Measurements from ENCODE around the gene DPPA5. TPM values are rescaled to one million over a fixed set of nuclear protein-coding genes. Genes with fewer than 3 reads are reported as not detected.

Gene DPPA5
- total and polyA plus RNA-seq, 2 donors (not counting 3 experiments of a cell fraction or from before 2014, with no cell fraction given): not detected

- Histone ChIP-seq H3K27me3 (ENCODE audit: control insufficient read depth in 2 of 2, insufficient read depth in 2 of 2, low read length in 2 of 2) (no peaks in the 10 kb centered on the region), H3K9me3 (replicated peaks; ENCODE audit: control insufficient read depth, insufficient read depth, low read length) (no peaks in the 10 kb centered on the region), H2AFZ (ENCODE audit: low read depth, low read length) (peak overlapping the region; percentile 100), H3K79me2 (ENCODE audit: control insufficient read depth, insufficient read depth, low read length) (no peaks in the 10 kb centered on the region), H3K36me3 (ENCODE audit: control insufficient read depth in 2 of 2, extremely low read depth in 1 of 2, insufficient read depth in 2 of 2, low read length in 2 of 2) (no peaks in the 10 kb centered on the region), H3K9ac (replicated peaks; ENCODE audit: extremely low read depth, insufficient read depth, low read length) (peak overlapping the region; percentile 8), H3K4me3 (replicated peaks in 1 of 3; ENCODE audit: insufficient read depth in 1 of 3, low read depth in 1 of 3, low read length in 3 of 3) (peak overlapping the region; percentile 35 to 41 (median 37)), H3K4me2 (ENCODE audit: insufficient read depth, low read length) (peak overlapping the region; percentile 98), H3K27ac (ENCODE audit: insufficient read depth, low read depth, low read length) (no peak overlapping the region), H4K20me1 (replicated peaks; ENCODE audit: control insufficient read depth, extremely low read depth, insufficient read depth, low read length) (no peaks in the 10 kb centered on the region), H3K9me1 (replicated peaks; ENCODE audit: control insufficient read depth, extremely low read depth, insufficient read depth, low read length) (no peaks in the 10 kb centered on the region), H3K4me1 (ENCODE audit: control insufficient read depth, extremely low read depth, insufficient read depth, low read length) (peaks cover 10% of the 10 kb centered on the region)
- no peak for DNase-seq (ENCODE audit: low read depth, low spot score)
- FAIRE-seq: peak; percentile 21
- intact Hi-C loops (cut with micrococcal nuclease) (loop anchor here (5.0 kb wide), 1 partner anchor 101 kb away; no protein-coding TSS in a partner anchor), dilution Hi-C loops (cut with MboI; ENCODE audit: extremely low pct_ligation_motif_present, low sequenced_read_pairs) (no loop called here)
- no peak for TF ChIP-seq EZH2 (IDR thresholded peaks at IDR 0.05; ENCODE audit: borderline replicate concordance, low read depth, low read length, severe bottlenecking)
- TF ChIP-seq, protein P1, sequence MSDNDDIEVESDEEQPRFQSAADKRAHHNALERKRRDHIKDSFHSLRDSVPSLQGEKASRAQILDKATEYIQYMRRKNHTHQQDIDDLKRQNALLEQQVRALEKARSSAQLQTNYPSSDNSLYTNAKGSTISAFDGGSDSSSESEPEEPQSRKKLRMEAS (IDR thresholded peaks at IDR 0.05; ENCODE audit: insufficient read depth, insufficient read length): no peak
- no peak for TF ChIP-seq POLR2AphosphoS5 (IDR thresholded peaks at IDR 0.05; ENCODE audit: insufficient read depth, low read depth, low read length)
- TF ChIP-seq CTCF (IDR thresholded peaks at IDR 0.05; ENCODE audit: extremely low read depth in 1 of 2, insufficient read depth in 1 of 2, low read depth in 1 of 2, low read length in 2 of 2): no peak
- no peak for TF ChIP-seq POLR2A (IDR thresholded peaks at IDR 0.05; ENCODE audit: low read depth, low read length)
- TF ChIP-seq JUN (IDR thresholded peaks at IDR 0.05; ENCODE audit: borderline replicate concordance, insufficient read depth, insufficient read length, low read depth): no peak
- TF ChIP-seq MYC (IDR thresholded peaks at IDR 0.05; ENCODE audit: low read depth, low read length): no peak
- TF ChIP-seq GATA2 (IDR thresholded peaks at IDR 0.05; ENCODE audit: insufficient read depth, insufficient read length, low read depth, low read length): no peak
- BruUV-seq (replicated peaks): no TSS peak
- ChIA-PET POLR2A (no interaction called here), CTCF (interaction anchor here (0.8 to 2.1 kb wide), 16 partner anchors 8 to 264 kb away, joined by 3 to 26 read pairs (median 4); partner anchors contain the start of genes MTO1 and OOEP)
These were observed 34.3 kb upstream of the DPPA5 start for GRCh38 chr6:73388433-73388799.
